GM06990 (cell line): ENCODE results near the gene RTN4RL1.

Experiments used
- DNase-seq: peaks from one replicate; pipeline ENCODE4 v3.0.0-alpha.2; 2011; ENCODE audit not compliant: insufficient read length; ENCODE audit errors: extremely low read depth
- H3K27me3 ChIP-seq: replicated peaks from 2 replicates; pipeline ENCODE4 v1.6.0; 2011; ENCODE audit warnings: low read length; ENCODE audit not compliant: control insufficient read depth, insufficient read depth
- H3K36me3 ChIP-seq: 2 replicates; pipeline ENCODE4 v1.5.1; 2011; ENCODE audit warnings: low read length; ENCODE audit not compliant: control insufficient read depth, insufficient read depth
- H3K4me3 ChIP-seq: replicated peaks from 2 replicates; pipeline ENCODE4 v1.5.1; 2011; ENCODE audit warnings: low read depth, mild to moderate bottlenecking, control low read depth, low read length
- CTCF ChIP-seq: IDR thresholded peaks from 2 replicates; pipeline ENCODE4 v1.5.1; 2011; ENCODE audit warnings: low read length, control low read depth, mild to moderate bottlenecking, inconsistent platforms; ENCODE audit not compliant: insufficient read depth, poor library complexity, severe bottlenecking

The RTN4RL1 gene

GRCh38 chr17:1963250-1963649 lies 61.9 kb downstream of the RTN4RL1 start:
- no peak overlapping the region for H3K4me3 ChIP-seq
- no peak for DNase-seq
- H3K36me3 ChIP-seq, result no peaks in the 10 kb centered on the region
- H3K27me3 ChIP-seq, result no peaks in the 10 kb centered on the region; the same call in none of the 2 replicates
- no peak for TF ChIP-seq CTCF

- Histone ChIP-seq H3K27me3 (no peaks in the 10 kb centered on the region; the same call in 1 of the 2 replicates), H3K4me3 (no peak overlapping the region), H3K36me3 (no peaks in the 10 kb centered on the region)
- no peak for DNase-seq
- TF ChIP-seq CTCF, result no peak
Measured at GRCh38 chr17:1961189-1961588, 63.9 kb downstream of the RTN4RL1 start.

- DNase-seq, result no peak
- H3K4me3 ChIP-seq, result no peak overlapping the region
- no peaks in the 10 kb centered on the region for H3K36me3 ChIP-seq
- TF ChIP-seq CTCF, result no peak
- no peaks in the 10 kb centered on the region for H3K27me3 ChIP-seq
Measured at GRCh38 chr17:1960545-1960912, 64.6 kb downstream of the RTN4RL1 start.

- DNase-seq, result no peak
- TF ChIP-seq CTCF, result no peak
- no peaks in the 10 kb centered on the region for H3K36me3 ChIP-seq
- H3K27me3 ChIP-seq, result no peaks in the 10 kb centered on the region
- H3K4me3 ChIP-seq, result no peak overlapping the region
Measured at GRCh38 chr17:1959871-1960544, 65.1 kb downstream of the RTN4RL1 start.

- H3K27me3 ChIP-seq, result no peaks in the 10 kb centered on the region
- no peak for TF ChIP-seq CTCF
- no peak overlapping the region for H3K4me3 ChIP-seq
- no peak for DNase-seq
- no peaks in the 10 kb centered on the region for H3K36me3 ChIP-seq
Measured at GRCh38 chr17:1958134-1958881, 66.8 kb downstream of the RTN4RL1 start.

GRCh38 chr17:1957037-1957436 lies 68.1 kb downstream of the RTN4RL1 start:
- no peaks in the 10 kb centered on the region for H3K36me3 ChIP-seq
- no peaks in the 10 kb centered on the region for H3K27me3 ChIP-seq
- no peak overlapping the region for H3K4me3 ChIP-seq
- no peak for TF ChIP-seq CTCF
- DNase-seq, result no peak
